HG03439 (cell line): ENCODE results near the gene IFNL2.
"Not testable (repeated sequence)": the region's sequence is repeated elsewhere in the genome, so short reads cannot be mapped to it uniquely, and the experiment has no call there.

Experiments
- ATAC-seq: cut with Tn5 transposase; IDR thresholded peaks from one replicate; pipeline ENCODE4 v1.9.1; 2021; ENCODE audit warnings: mild to moderate bottlenecking, moderate library complexity; ENCODE audit not compliant: unreplicated experiment

IFNL2 gene

GRCh38 chr19:39268085-39268484 lies at the start of gene IFNL2:
Gene IFNL2 (plus strand): TSS chr19:39268396. CDS start chr19:39268569, 173 bp downstream.
- ATAC-seq = not testable (repeated sequence)

- not testable (repeated sequence) for ATAC-seq
Observed at GRCh38 chr19:39219108-39219507, 49.1 kb upstream of the IFNL2 start.

GRCh38 chr19:39223703-39224279 lies 44.4 kb upstream of the IFNL2 start:
- ATAC-seq = no peak

GRCh38 chr19:39224910-39225309 lies 43.3 kb upstream of the IFNL2 start:
- no peak for ATAC-seq

- no peak for ATAC-seq
Observed at GRCh38 chr19:39230096-39230764, 38.0 kb upstream of the IFNL2 start.

- ATAC-seq = no peak
Observed at GRCh38 chr19:39232708-39233107, 35.5 kb upstream of the IFNL2 start.

- ATAC-seq = no peak
Observed at GRCh38 chr19:39236527-39236926, 31.7 kb upstream of the IFNL2 start.

GRCh38 chr19:39237200-39238184 lies 30.7 kb upstream of the IFNL2 start:
- no peak for ATAC-seq

- no peak for ATAC-seq
Observed at GRCh38 chr19:39238209-39238608, 30.0 kb upstream of the IFNL2 start.

GRCh38 chr19:39238944-39239343 lies 29.3 kb upstream of the IFNL2 start:
- no peak for ATAC-seq

GRCh38 chr19:39240421-39240820 lies 27.8 kb upstream of the IFNL2 start:
- ATAC-seq = no peak

GRCh38 chr19:39243741-39244140 lies 24.5 kb upstream of the IFNL2 start:
- ATAC-seq = not testable (repeated sequence)

- not testable (repeated sequence) for ATAC-seq
Observed at GRCh38 chr19:39244410-39245100, 23.6 kb upstream of the IFNL2 start, which contains the start of gene IFNL3. Gene IFNL3 (minus strand): TSS chr19:39245006. CDS start chr19:39244967, 39 bp downstream.

- not testable (repeated sequence) for ATAC-seq
Observed at GRCh38 chr19:39245166-39245565, 23.0 kb upstream of the IFNL2 start.

- ATAC-seq = no peak
Observed at GRCh38 chr19:39246951-39247669, 21.1 kb upstream of the IFNL2 start.

GRCh38 chr19:39247701-39248664 lies 20.2 kb upstream of the IFNL2 start:
- no peak for ATAC-seq

- ATAC-seq = no peak
Observed at GRCh38 chr19:39248806-39249205, 19.4 kb upstream of the IFNL2 start, which contains the start of gene IFNL4. Gene IFNL4 (minus strand): TSS chr19:39248856.

GRCh38 chr19:39251081-39251480 lies 17.1 kb upstream of the IFNL2 start:
- ATAC-seq = no peak

GRCh38 chr19:39251846-39252245 lies 16.4 kb upstream of the IFNL2 start:
- no peak for ATAC-seq
